Endothelial cell of umbilical vein (primary cell): Measurements from ENCODE around the gene NXPH1. TPM values are rescaled to one million over a fixed set of nuclear protein-coding genes. Genes with fewer than 3 reads are reported as not detected.

Experiments
- BruUV-seq: library from RNA; stranded (reverse); fragments of 400-500 nt; replicated peaks from 2 replicates; lab custom pipeline; 2021; lab: Mats Ljungman, UMichigan
- CTCF ChIA-PET: fragments of 300-600, 350-600 bp; sonication (Branson Sonifier 250); formaldehyde crosslinking; loops from one replicate; lab custom pipeline; 2021; ENCODE audit warnings: antibody characterized with exemption, inconsistent platforms; lab: Charles Lee
- POLR2A ChIA-PET: fragments of 300-600, 350-600 bp; sonication (Branson Sonifier 250); formaldehyde crosslinking; loops from one replicate; lab custom pipeline; 2021; ENCODE audit warnings: antibody characterized with exemption, inconsistent platforms; lab: Charles Lee
- DNase-seq: peaks from one replicate; pipeline ENCODE4 v3.0.0-alpha.2; 2011; ENCODE audit warnings: low read depth, low spot score
- FAIRE-seq: peaks from 2 replicates; lab custom pipeline; 2011; peaks lifted over from hg19 to GRCh38; lab: Jason Lieb, UNC
- H2AFZ ChIP-seq: 2 replicates; pipeline ENCODE4 v1.6.0; 2012; ENCODE audit warnings: low read depth, low read length, control low read depth, inconsistent platforms
- H3K27ac ChIP-seq: 2 replicates; pipeline ENCODE4 v1.5.1; 2011; ENCODE audit warnings: low read depth, mild to moderate bottlenecking, control low read depth, low read length, moderate library complexity; ENCODE audit not compliant: insufficient read depth
- H3K27me3 ChIP-seq, 2 experiments: 2 replicates each; pipeline versions ENCODE4 v1.6.0 to v1.6.1; 2011; ENCODE audit warnings: low read length in 2 of 2, mixed read lengths in 1 of 2; ENCODE audit not compliant: control insufficient read depth in 2 of 2, insufficient read depth in 2 of 2
- H3K36me3 ChIP-seq, 2 experiments: 2 replicates in 1 of 2; 3 replicates in 1 of 2; pipeline ENCODE4 v1.5.1; 2011; ENCODE audit warnings: low read length in 2 of 2, mild to moderate bottlenecking in 1 of 2, moderate library complexity in 1 of 2; ENCODE audit not compliant: control insufficient read depth in 2 of 2, insufficient read depth in 2 of 2; ENCODE audit errors: extremely low read depth in 1 of 2
- H3K4me1 ChIP-seq: 3 replicates; pipeline ENCODE4 v1.5.1; 2011; ENCODE audit warnings: mild to moderate bottlenecking, low read length; ENCODE audit not compliant: control insufficient read depth, insufficient read depth; ENCODE audit errors: extremely low read depth
- H3K4me2 ChIP-seq: 2 replicates; pipeline ENCODE4 v1.6.1; 2011; ENCODE audit warnings: low read length, control low read depth, mixed read lengths; ENCODE audit not compliant: insufficient read depth
- H3K4me3 ChIP-seq, 3 experiments: fragments of 200-600 bp in 1 of 3; sonication (generic), shearing (Covaris generic) in 1 of 3; replicated peaks in 1 of 3; 2 replicates each; pipeline ENCODE4 v1.5.1; 2011 to 2016; ENCODE audit warnings: control low read depth in 3 of 3, low read length in 3 of 3, mild to moderate bottlenecking in 2 of 3, inconsistent platforms in 1 of 3, low read depth in 1 of 3, moderate library complexity in 1 of 3; ENCODE audit not compliant: insufficient read depth in 1 of 3
- H3K79me2 ChIP-seq: 2 replicates; pipeline ENCODE4 v1.6.0; 2012; ENCODE audit warnings: low read length, inconsistent platforms; ENCODE audit not compliant: control insufficient read depth, insufficient read depth
- H3K9ac ChIP-seq: replicated peaks from 2 replicates; pipeline ENCODE3; 2011; ENCODE audit warnings: low read length, control low read depth; ENCODE audit not compliant: insufficient read depth; ENCODE audit errors: extremely low read depth
- H3K9me1 ChIP-seq: replicated peaks from 3 replicates; pipeline ENCODE4 v1.6.0; 2011; ENCODE audit warnings: mild to moderate bottlenecking, low read length; ENCODE audit not compliant: control insufficient read depth, insufficient read depth; ENCODE audit errors: extremely low read depth
- H3K9me3 ChIP-seq: replicated peaks from 2 replicates; pipeline ENCODE4 v1.5.1; 2012; ENCODE audit warnings: low read length, inconsistent platforms; ENCODE audit not compliant: control insufficient read depth, insufficient read depth
- H4K20me1 ChIP-seq: replicated peaks from 2 replicates; pipeline ENCODE3; 2011; ENCODE audit warnings: mild to moderate bottlenecking, low read length; ENCODE audit not compliant: control insufficient read depth, insufficient read depth; ENCODE audit errors: extremely low read depth
- CTCF ChIP-seq, 2 donors: IDR thresholded peaks; 1 replicate in 1 of 2; 2 replicates in 1 of 2; pipeline ENCODE4 v1.5.1; 2011; ENCODE audit warnings: low read length in 2 of 2, mild to moderate bottlenecking in 2 of 2, moderate library complexity in 2 of 2, control low read depth in 1 of 2, inconsistent platforms in 1 of 2, low read depth in 1 of 2; ENCODE audit not compliant: insufficient read depth in 1 of 2; ENCODE audit errors: extremely low read depth in 1 of 2
- EZH2 ChIP-seq: IDR thresholded peaks from 2 replicates; pipeline ENCODE4 v1.6.1; 2012; ENCODE audit warnings: borderline replicate concordance, low read depth, mild to moderate bottlenecking, moderate library complexity, low read length, inconsistent platforms; ENCODE audit not compliant: severe bottlenecking
- FOS ChIP-seq: IDR thresholded peaks from 2 replicates; pipeline ENCODE4 v1.6.1; 2011; ENCODE audit warnings: mild to moderate bottlenecking, low read length, moderate library complexity, borderline replicate concordance; ENCODE audit not compliant: insufficient read depth
- GATA2 ChIP-seq: IDR thresholded peaks from 2 replicates; pipeline ENCODE4 v1.7.0; 2011; ENCODE audit warnings: low read depth, mild to moderate bottlenecking, moderate library complexity, mixed read lengths, low read length; ENCODE audit not compliant: insufficient read length, insufficient read depth
- JUN ChIP-seq: IDR thresholded peaks from 2 replicates; pipeline ENCODE4 v1.6.1; 2011; ENCODE audit warnings: borderline replicate concordance, low read depth; ENCODE audit not compliant: insufficient read length, insufficient read depth
- MAX ChIP-seq: IDR thresholded peaks from 2 replicates; pipeline ENCODE4 v1.6.1; 2011; ENCODE audit not compliant: insufficient read depth, insufficient read length
- MYC ChIP-seq: IDR thresholded peaks from one replicate; pipeline ENCODE4 v1.6.1; 2011; ENCODE audit warnings: mild to moderate bottlenecking, low read depth, low read length
- POLR2A ChIP-seq: IDR thresholded peaks from 2 replicates; pipeline ENCODE4 v1.6.1; 2012; ENCODE audit warnings: low read depth, mild to moderate bottlenecking, control low read depth, low read length
- POLR2AphosphoS5 ChIP-seq: IDR thresholded peaks from 2 replicates; pipeline ENCODE4 v1.6.1; 2012; ENCODE audit warnings: low read depth, mild to moderate bottlenecking, control low read depth, low read length, moderate library complexity; ENCODE audit not compliant: insufficient read depth
- dilution Hi-C: fragments of 300-500 bp; cut with MboI; formaldehyde crosslinking; loops from one replicate; pipeline ENCODE4 v1.15.0; 2019; ENCODE audit warnings: low sequenced_read_pairs; ENCODE audit not compliant: extremely low pct_ligation_motif_present
- intact Hi-C: fragments of 100-400 bp; cut with micrococcal nuclease; formaldehyde crosslinking; loops from one replicate; pipeline ENCODE4 v1.10.0; 2022
- polyA plus RNA-seq, 4 experiments: library from polyadenylated mRNA; depleted of rRNA in 3 of 4; stranded (reverse) in 3 of 4; unstranded in 1 of 4; fragments of >200 nt; gene quantifications; 2 replicates each; pipeline versions ENCODE4 v1.2.1 to v1.2.3, GENCODE V29; 2011 to 2012; ENCODE audit warnings: missing spikeins in 1 of 4
- total RNA-seq: library from RNA; stranded (reverse); gene quantifications from 2 replicates; pipeline ENCODE4 v1.2.3, GENCODE V29; 2021

The NXPH1 gene
- total and polyA plus RNA-seq, 2 donors (not counting 3 experiments of a cell fraction or from before 2014, with no cell fraction given), result not detected

GRCh38 chr7:8564281-8564680 lies 130.9 kb downstream of the NXPH1 start:
- TF ChIP-seq FOS (no peak), POLR2AphosphoS5 (no peak), MYC (no peak), CTCF (IDR thresholded peaks at IDR 0.05; ENCODE audit: extremely low read depth in 1 of 2, insufficient read depth in 1 of 2, low read depth in 1 of 2, low read length in 2 of 2) (no peak), EZH2 (no peak)
- DNase-seq (no peak), FAIRE-seq (no peak)
- Histone ChIP-seq H3K27me3 (no peaks in the 10 kb centered on the region), H3K9me1 (no peaks in the 10 kb centered on the region), H3K79me2 (no peaks in the 10 kb centered on the region), H3K9me3 (peaks cover 7% of the 10 kb centered on the region), H3K9ac (no peak overlapping the region), H3K4me2 (no peak overlapping the region), H2AFZ (no peak overlapping the region), H3K4me3 (no peak overlapping the region), H3K27ac (no peak overlapping the region), H3K36me3 (no peaks in the 10 kb centered on the region), H3K4me1 (no peaks in the 10 kb centered on the region), H4K20me1 (no peaks in the 10 kb centered on the region)
- BruUV-seq, result no TSS peak
- ChIA-PET CTCF (no interaction called here), POLR2A (no interaction called here)
- dilution Hi-C loops (no loop called here), intact Hi-C loops (no loop called here)

GRCh38 chr7:8566016-8566415 lies 132.6 kb downstream of the NXPH1 start:
- H3K27ac ChIP-seq, result no peak overlapping the region
- no peak for TF ChIP-seq EZH2
- TF ChIP-seq CTCF (IDR thresholded peaks at IDR 0.05; ENCODE audit: extremely low read depth in 1 of 2, insufficient read depth in 1 of 2, low read depth in 1 of 2, low read length in 2 of 2), result no peak
- no peak for TF ChIP-seq GATA2
- TF ChIP-seq MAX, result no peak
- TF ChIP-seq JUN, result no peak
- TF ChIP-seq POLR2A, result no peak
- TF ChIP-seq MYC, result no peak
- H3K79me2 ChIP-seq, result no peaks in the 10 kb centered on the region
- ChIA-PET CTCF (no interaction called here), POLR2A (no interaction called here)
- no peaks in the 10 kb centered on the region for H3K27me3 ChIP-seq
- H3K9me1 ChIP-seq, result no peaks in the 10 kb centered on the region
- no peak overlapping the region for H3K4me2 ChIP-seq
- no peak overlapping the region for H3K9ac ChIP-seq
- DNase-seq, result no peak
- no peak overlapping the region for H2AFZ ChIP-seq
- H4K20me1 ChIP-seq, result no peaks in the 10 kb centered on the region
- no peaks in the 10 kb centered on the region for H3K4me1 ChIP-seq
- no peaks in the 10 kb centered on the region for H3K36me3 ChIP-seq
- dilution Hi-C loops, result no loop called here
- intact Hi-C loops, result no loop called here
- FAIRE-seq, result no peak
- no TSS peak for BruUV-seq
- H3K4me3 ChIP-seq, result no peak overlapping the region
- peaks cover 5% of the 10 kb centered on the region for H3K9me3 ChIP-seq
